Gastroesophageal sphincter (tissue), 4 donors: ENCODE data around the gene CAMK1D. TPM values are rescaled to one million over a fixed set of nuclear protein-coding genes. Genes with fewer than 3 reads are reported as not detected.

Source experiments
- ATAC-seq: fragments of 150-250 bp; one replicate; pipeline ENCODE4 v1.9.1; 2016; ENCODE audit warnings: mild to moderate bottlenecking, moderate library complexity
- H3K27ac ChIP-seq, 4 donors: fragments of 200-600 bp; sonication (generic) in 3 of 4; 1 replicate in 3 of 4; 2 replicates in 1 of 4; pipeline ENCODE4 v1.5.1; 2016 to 2019
- H3K27me3 ChIP-seq: fragments of 200-600 bp; sonication (generic); one replicate; pipeline ENCODE4 v1.5.1; 2019
- H3K36me3 ChIP-seq, 2 donors: fragments of 200-600 bp; sonication (generic); one replicate each; pipeline ENCODE4 v1.5.1; 2019; ENCODE audit warnings: control low read depth in 1 of 2
- H3K4me1 ChIP-seq, 3 donors: fragments of 200-600 bp; sonication (generic); 1 replicate in 2 of 3; 2 replicates in 1 of 3; pipeline ENCODE4 v1.5.1; 2016 to 2019; ENCODE audit warnings: control low read depth in 2 of 3
- H3K4me3 ChIP-seq, 2 donors: fragments of 200-600 bp; sonication (generic); one replicate each; pipeline ENCODE4 v1.5.1; 2019; ENCODE audit warnings: mild to moderate bottlenecking in 1 of 2, moderate library complexity in 1 of 2
- H3K9me3 ChIP-seq, 3 donors: fragments of 200-600 bp; sonication (generic); one replicate each; pipeline ENCODE4 v1.5.1; 2017 to 2019; ENCODE audit warnings: control low read depth in 2 of 3
- EP300 ChIP-seq: sonication (generic); formaldehyde crosslinking; IDR thresholded peaks from one replicate; pipeline ENCODE4 v1.6.1; 2017; ENCODE audit warnings: antibody characterized with exemption, mild to moderate bottlenecking
- POLR2A ChIP-seq, 2 donors: fragments of 450-650 bp; IDR thresholded peaks; one replicate each; pipeline ENCODE4 v1.6.1; 2017; ENCODE audit warnings: antibody characterized with exemption in 2 of 2, mild to moderate bottlenecking in 2 of 2, moderate library complexity in 1 of 2
- POLR2AphosphoS5 ChIP-seq: sonication (generic); formaldehyde crosslinking; IDR thresholded peaks from one replicate; pipeline ENCODE4 v1.6.1; 2017; ENCODE audit warnings: antibody characterized with exemption
- WGBS, 2 donors: methylation state at CpG; one replicate each; pipeline ENCODE4 v1.1.5; 2018; ENCODE audit warnings: low coverage in 1 of 2; 5-methylcytosine and 5-hydroxymethylcytosine counted together
- total RNA-seq, 4 donors: library from RNA; depleted of rRNA; stranded (reverse); fragments of >200 nt; gene quantifications; one replicate each; pipeline ENCODE4 v1.1.0, GENCODE V29; 2016
- TF ChIP-seq, protein P1 (sequence below), 4 experiments: fragments of 200-600 bp in 2 of 4; fragments of 450-650 bp in 2 of 4; sonication (generic) in 1 of 4; IDR thresholded peaks; one replicate each; pipeline ENCODE4 v1.5.1; 2017 to 2019; ENCODE audit warnings: antibody characterized with exemption in 4 of 4, mild to moderate bottlenecking in 2 of 4, moderate library complexity in 2 of 4

CAMK1D gene
- total RNA-seq, 4 donors from 2014 or later, result 11.6 to 18.3 (median 15.3) TPM

DNA sequence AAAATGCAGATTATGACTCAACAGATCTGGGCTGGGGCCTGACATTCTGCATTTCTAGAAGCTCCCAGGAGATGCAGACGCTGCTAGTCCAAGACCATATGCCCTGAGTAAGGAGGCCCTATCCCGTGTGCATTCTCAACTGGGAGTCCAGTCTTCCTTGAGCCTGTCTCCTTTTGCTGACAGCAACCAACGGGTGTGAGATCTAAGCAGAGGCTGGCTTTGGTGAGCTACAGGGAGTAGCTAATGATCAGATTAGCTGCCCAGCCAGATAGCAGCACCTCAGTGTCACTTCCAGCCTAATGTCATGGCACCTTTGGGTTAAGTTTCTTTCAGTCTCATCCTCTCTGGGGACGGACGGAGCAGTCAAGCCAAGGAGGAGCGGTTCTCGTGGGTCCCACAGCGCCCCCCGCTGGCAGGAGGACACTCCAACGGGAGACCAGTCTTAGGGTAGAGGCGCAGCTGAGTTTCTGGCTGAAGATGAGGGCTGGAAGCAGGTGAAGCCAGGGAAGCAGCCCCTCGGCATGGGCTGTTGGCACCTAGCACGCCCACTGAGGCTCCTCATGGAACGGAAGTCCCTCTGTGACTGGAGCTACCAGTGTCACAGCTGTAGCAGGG, 498.1 kb downstream of the CAMK1D start:
- Histone ChIP-seq H3K4me3 (no peak overlapping the region), H3K36me3 (no peaks in the 10 kb centered on the region), H3K9me3 (no peaks in the 10 kb centered on the region), H3K27ac (no peak overlapping the region), H3K27me3 (no peaks in the 10 kb centered on the region), H3K4me1 (peaks cover 0 to 37% (median 12%) of the 10 kb centered on the region in 3 donors)
- ATAC-seq, result no peak
- TF ChIP-seq EP300 (no peak), POLR2AphosphoS5 (no peak), POLR2A (IDR thresholded peaks at IDR 0.05) (no peak)
- TF ChIP-seq, protein P1, sequence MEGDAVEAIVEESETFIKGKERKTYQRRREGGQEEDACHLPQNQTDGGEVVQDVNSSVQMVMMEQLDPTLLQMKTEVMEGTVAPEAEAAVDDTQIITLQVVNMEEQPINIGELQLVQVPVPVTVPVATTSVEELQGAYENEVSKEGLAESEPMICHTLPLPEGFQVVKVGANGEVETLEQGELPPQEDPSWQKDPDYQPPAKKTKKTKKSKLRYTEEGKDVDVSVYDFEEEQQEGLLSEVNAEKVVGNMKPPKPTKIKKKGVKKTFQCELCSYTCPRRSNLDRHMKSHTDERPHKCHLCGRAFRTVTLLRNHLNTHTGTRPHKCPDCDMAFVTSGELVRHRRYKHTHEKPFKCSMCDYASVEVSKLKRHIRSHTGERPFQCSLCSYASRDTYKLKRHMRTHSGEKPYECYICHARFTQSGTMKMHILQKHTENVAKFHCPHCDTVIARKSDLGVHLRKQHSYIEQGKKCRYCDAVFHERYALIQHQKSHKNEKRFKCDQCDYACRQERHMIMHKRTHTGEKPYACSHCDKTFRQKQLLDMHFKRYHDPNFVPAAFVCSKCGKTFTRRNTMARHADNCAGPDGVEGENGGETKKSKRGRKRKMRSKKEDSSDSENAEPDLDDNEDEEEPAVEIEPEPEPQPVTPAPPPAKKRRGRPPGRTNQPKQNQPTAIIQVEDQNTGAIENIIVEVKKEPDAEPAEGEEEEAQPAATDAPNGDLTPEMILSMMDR (IDR thresholded peaks at IDR 0.05), result no peak
- WGBS, 2 donors, result 96 to 100% methylated on average over 2 to 3 of the region's 14 CpGs

DNA sequence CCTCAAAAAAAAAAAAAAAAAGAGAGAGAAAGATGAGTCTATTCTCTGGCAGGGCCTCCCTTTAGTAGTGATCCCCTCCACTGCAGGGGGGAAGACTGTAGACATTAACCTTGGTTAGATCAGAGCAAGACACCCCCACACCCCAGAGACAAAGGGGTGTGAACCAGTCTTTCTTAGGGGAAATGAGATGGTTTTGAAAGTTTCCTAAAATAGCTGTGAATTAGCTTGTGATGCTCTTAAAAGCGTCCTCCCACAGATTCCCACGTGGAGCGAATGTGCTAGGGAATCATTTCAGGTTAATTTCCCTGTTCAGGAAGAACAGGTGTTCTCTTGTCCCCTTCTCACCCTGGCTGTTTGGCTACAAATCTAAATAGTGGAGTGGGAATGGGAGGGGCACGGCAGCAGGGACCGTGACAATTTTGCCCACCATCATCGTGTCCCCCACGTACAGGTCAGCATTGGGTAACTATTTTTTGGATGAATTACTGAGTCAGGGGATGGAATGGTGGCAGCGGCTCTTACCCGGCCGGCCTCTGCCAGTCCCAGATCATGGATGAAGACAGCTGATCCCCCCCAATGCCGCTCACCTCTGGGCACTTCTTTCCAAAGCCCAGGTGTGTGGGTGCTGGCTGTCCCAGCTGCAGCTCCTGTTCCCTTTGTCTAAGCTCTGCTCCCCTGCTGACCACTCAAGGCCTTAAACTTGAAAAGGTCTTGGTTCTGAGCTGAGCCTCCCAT, 499.3 kb downstream of the CAMK1D start:
- H3K27ac ChIP-seq, result no peak overlapping the region
- no peaks in the 10 kb centered on the region for H3K27me3 ChIP-seq
- H3K9me3 ChIP-seq, result no peaks in the 10 kb centered on the region
- no peak overlapping the region for H3K4me3 ChIP-seq
- TF ChIP-seq POLR2A (IDR thresholded peaks at IDR 0.05), result no peak
- TF ChIP-seq, protein P1 (IDR thresholded peaks at IDR 0.05), result no peak
- no peak for TF ChIP-seq POLR2AphosphoS5
- TF ChIP-seq EP300, result no peak
- WGBS, 2 donors, result 84 to 87% methylated on average over 9 to 10 of the region's 11 CpGs
- H3K36me3 ChIP-seq, result no peaks in the 10 kb centered on the region
- peaks cover 0 to 37% (median 12%) of the 10 kb centered on the region in 3 donors for H3K4me1 ChIP-seq
- ATAC-seq, result no peak

DNA sequence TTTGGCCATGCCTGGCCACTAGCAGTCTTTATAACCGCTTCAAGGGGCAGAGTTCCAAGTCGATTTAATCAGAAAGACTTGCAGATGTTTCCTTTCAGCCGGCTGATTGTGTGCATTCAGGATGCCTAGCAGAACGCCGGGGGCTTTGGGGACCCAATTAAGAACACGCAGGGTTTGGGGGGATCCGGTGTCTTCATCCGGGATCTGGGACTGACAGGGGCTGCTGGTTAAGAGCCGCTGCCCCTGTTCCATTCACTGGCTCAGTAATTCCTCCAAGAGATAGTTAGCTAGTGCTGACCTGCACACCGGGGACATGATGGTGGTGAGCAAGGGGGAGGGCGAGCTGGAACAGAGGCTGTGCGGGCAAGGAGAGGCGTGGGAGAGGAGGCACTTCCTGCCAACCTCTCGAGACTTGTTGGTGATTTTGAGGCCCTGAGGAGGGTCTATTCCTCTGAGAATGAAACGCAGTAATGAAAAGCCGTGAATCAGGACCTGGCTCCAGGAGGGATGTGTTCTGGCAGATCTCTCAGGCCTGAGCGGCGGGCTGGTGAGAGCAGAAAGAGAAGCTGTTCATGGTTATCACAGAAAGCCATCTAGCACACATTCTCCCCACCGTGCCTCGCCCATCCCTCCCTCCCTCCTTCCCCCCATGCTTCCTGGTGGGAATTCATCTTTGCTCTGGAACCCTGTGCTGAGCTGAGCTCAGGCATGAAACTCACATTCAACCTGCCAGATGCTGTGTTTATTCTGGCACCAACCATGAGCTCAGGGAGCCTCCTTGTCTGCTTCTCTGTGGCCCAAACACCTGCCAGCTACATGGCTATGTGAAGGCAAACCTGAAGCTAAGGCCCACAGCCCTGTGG, 500.2 kb downstream of the CAMK1D start:
- peak; percentile 31 for ATAC-seq
- no peaks in the 10 kb centered on the region for H3K9me3 ChIP-seq
- no peaks in the 10 kb centered on the region for H3K27me3 ChIP-seq
- H3K27ac ChIP-seq, result peak overlapping the region in 1 of 4 donors; percentile 13
- TF ChIP-seq, protein P1 (IDR thresholded peaks at IDR 0.05), result no peak
- no peaks in the 10 kb centered on the region for H3K36me3 ChIP-seq
- H3K4me3 ChIP-seq, result no peak overlapping the region
- 11 to 50% methylated on average over 12 to 18 of the region's 20 CpGs for WGBS, 2 donors
- H3K4me1 ChIP-seq, result peaks cover 0 to 32% (median 12%) of the 10 kb centered on the region in 3 donors

DNA sequence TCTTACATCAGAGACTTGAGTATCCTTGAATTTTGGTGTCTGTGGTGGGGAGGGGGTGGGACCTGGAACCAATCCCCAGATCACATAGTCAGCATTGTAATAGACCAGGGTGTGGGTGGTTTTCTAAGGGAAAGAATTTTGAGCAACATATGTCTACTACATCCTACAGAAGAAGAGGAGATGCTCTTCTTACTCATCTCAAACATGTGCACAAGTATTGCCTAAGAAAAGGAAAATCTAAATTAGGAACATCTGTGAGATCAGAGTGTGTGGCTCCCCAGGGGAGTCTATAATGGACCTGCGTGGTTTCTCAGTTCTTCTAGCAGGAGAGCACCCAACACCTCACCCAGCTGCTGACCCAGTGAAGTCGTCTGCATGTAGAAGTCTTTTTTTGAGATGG, 503.3 kb downstream of the CAMK1D start:
- Histone ChIP-seq H3K27me3 (no peaks in the 10 kb centered on the region), H3K4me3 (no peak overlapping the region), H3K27ac (no peak overlapping the region), H3K4me1 (peaks cover 0 to 18% (median 7%) of the 10 kb centered on the region in 3 donors), H3K36me3 (no peaks in the 10 kb centered on the region), H3K9me3 (no peaks in the 10 kb centered on the region)
- ATAC-seq, result no peak
- no peak for TF ChIP-seq POLR2AphosphoS5
- no peak for TF ChIP-seq POLR2A (IDR thresholded peaks at IDR 0.05)
- no peak for TF ChIP-seq EP300
- TF ChIP-seq, protein P1 (IDR thresholded peaks at IDR 0.05), result no peak
- 60 to 92% methylated on average over 2 of the region's 2 CpGs for WGBS, 2 donors
